Kidney (tissue), 14 donors: ENCODE data around the gene GPR171. TPM values are rescaled to one million over a fixed set of nuclear protein-coding genes. Genes with fewer than 3 reads are reported as not detected.
A peak's percentile ranks its signal among the peaks of the same experiment; 100 is the strongest.

ENCODE experiments used
- DNase-seq, 5 donors: peaks; one replicate each; pipeline ENCODE4 v3.0.0-alpha.2; 2013 to 2020
- FAIRE-seq: peaks from 2 replicates; lab custom pipeline; 2012; peaks lifted over from hg19 to GRCh38; lab: Jason Lieb, UNC
- H3K27ac ChIP-seq, 2 donors: one replicate each; pipeline ENCODE4 v1.7.0; 2013; ENCODE audit warnings: low read depth in 2 of 2, low read length in 2 of 2, inconsistent platforms in 1 of 2
- H3K27me3 ChIP-seq: one replicate; pipeline ENCODE4 v1.7.1; 2013; ENCODE audit warnings: low read length, inconsistent platforms; ENCODE audit not compliant: control insufficient read depth, insufficient read depth
- H3K36me3 ChIP-seq, 3 donors: one replicate each; pipeline versions ENCODE4 v1.7.0 to v1.7.1; 2013; ENCODE audit warnings: low read length in 3 of 3, control low read depth in 1 of 3, inconsistent platforms in 1 of 3; ENCODE audit not compliant: insufficient read depth in 3 of 3, control insufficient read depth in 2 of 3
- H3K4me1 ChIP-seq, 3 donors: one replicate each; pipeline versions ENCODE4 v1.7.0 to v1.7.1; 2013; ENCODE audit warnings: low read length in 3 of 3, inconsistent platforms in 1 of 3, low read depth in 1 of 3; ENCODE audit not compliant: control insufficient read depth in 2 of 3, insufficient read depth in 2 of 3
- H3K4me3 ChIP-seq, 3 donors: one replicate each; pipeline versions ENCODE4 v1.7.0 to v1.8.1; 2013; ENCODE audit warnings: low read length in 3 of 3, control low read depth in 1 of 3, inconsistent platforms in 1 of 3
- H3K9ac ChIP-seq, 3 donors: one replicate each; pipeline versions ENCODE4 v1.7.0 to v1.7.1; 2013; ENCODE audit warnings: low read length in 3 of 3, control low read depth in 1 of 3, inconsistent platforms in 1 of 3
- H3K9me3 ChIP-seq, 3 donors: one replicate each; pipeline versions ENCODE4 v1.7.0 to v1.7.1; 2013; ENCODE audit warnings: low read length in 3 of 3, control low read depth in 1 of 3, inconsistent platforms in 1 of 3; ENCODE audit not compliant: control insufficient read depth in 2 of 3, insufficient read depth in 1 of 3
- intact Hi-C: fragments of 100-400 bp; cut with DNase I; formaldehyde crosslinking; loops from one replicate; pipeline ENCODE4 v1.11.1; 2022
- polyA plus RNA-seq: library from polyadenylated mRNA; stranded (reverse); fragments of 350-450 nt; fragmentation: Illumina TruSeq; extraction: RNeasy Lipid Tissue Mini Kit (QIAGEN cat#74804); gene quantifications from one replicate; pipeline ENCODE4 v1.2.3, GENCODE V29; 2014; ENCODE audit warnings: low read depth, low replicate concordance; ENCODE audit not compliant: insufficient read depth
- total RNA-seq: library from RNA; stranded (reverse); fragmentation: NEBNext Ultra II Directional; extraction: Animal tissue kit (Norgen Biotek cat#: 25700); gene quantifications from one replicate; pipeline ENCODE4 v1.2.1, GENCODE V29; 2021
- TF ChIP-seq, protein P1 (sequence below): IDR thresholded peaks from 3 replicates; pipeline ENCODE4 v1.5.1; 2012; ENCODE audit warnings: mild to moderate bottlenecking, moderate library complexity, borderline replicate concordance; ENCODE audit not compliant: insufficient read depth; ENCODE audit errors: extremely low read depth
- donor health status: control.
- donor health status: control.
- donor health status: control.
- donor health status: control.
- donor health status: control.
- donor health status: DM: yes; HTN: yes; CAD: no.
- donor health status: Normal renal cell carcinoma (clear cell type).

GPR171 gene
- total and polyA plus RNA-seq, 2 donors from 2014 or later = 0.47 to 4.9 TPM

DNA sequence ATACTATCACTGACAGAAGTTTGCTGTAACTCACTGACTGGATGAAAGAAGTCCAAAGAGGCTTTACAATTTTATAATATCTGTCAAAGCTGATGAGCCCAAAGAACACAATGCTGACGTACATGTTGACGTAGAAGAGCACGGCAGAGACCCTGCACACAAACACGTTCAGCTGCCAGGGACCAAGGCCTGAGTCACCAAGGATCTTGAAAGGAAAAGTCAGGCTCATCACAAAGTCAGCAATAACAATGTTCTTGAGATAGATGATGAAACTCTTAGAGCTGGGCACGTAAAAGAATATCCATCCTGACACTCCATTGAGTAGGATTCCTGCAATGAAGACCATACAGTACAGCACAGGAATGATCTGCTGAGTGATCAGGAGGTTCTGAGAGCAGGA lies 10.9 kb upstream of the GPR171 start:
- DNase-seq (no peak), FAIRE-seq (no peak)
- no peaks in the 10 kb centered on the region for H3K9me3 ChIP-seq
- intact Hi-C loops = no loop called here
- H3K4me1 ChIP-seq = no peaks in the 10 kb centered on the region
- H3K4me3 ChIP-seq = no peak overlapping the region
- H3K27ac ChIP-seq = no peak overlapping the region
- no peaks in the 10 kb centered on the region for H3K27me3 ChIP-seq
- TF ChIP-seq, protein P1, sequence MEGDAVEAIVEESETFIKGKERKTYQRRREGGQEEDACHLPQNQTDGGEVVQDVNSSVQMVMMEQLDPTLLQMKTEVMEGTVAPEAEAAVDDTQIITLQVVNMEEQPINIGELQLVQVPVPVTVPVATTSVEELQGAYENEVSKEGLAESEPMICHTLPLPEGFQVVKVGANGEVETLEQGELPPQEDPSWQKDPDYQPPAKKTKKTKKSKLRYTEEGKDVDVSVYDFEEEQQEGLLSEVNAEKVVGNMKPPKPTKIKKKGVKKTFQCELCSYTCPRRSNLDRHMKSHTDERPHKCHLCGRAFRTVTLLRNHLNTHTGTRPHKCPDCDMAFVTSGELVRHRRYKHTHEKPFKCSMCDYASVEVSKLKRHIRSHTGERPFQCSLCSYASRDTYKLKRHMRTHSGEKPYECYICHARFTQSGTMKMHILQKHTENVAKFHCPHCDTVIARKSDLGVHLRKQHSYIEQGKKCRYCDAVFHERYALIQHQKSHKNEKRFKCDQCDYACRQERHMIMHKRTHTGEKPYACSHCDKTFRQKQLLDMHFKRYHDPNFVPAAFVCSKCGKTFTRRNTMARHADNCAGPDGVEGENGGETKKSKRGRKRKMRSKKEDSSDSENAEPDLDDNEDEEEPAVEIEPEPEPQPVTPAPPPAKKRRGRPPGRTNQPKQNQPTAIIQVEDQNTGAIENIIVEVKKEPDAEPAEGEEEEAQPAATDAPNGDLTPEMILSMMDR = no peak
- H3K9ac ChIP-seq = no peak overlapping the region
- H3K36me3 ChIP-seq = no peaks in the 10 kb centered on the region

GRCh38 chr3:151213151-151213550 lies 10.1 kb upstream of the GPR171 start:
- TF ChIP-seq, protein P1 = no peak
- intact Hi-C loops = no loop called here
- no peak overlapping the region for H3K27ac ChIP-seq

GRCh38 chr3:151210676-151211381 lies 7.8 kb upstream of the GPR171 start:
- no peaks in the 10 kb centered on the region for H3K9me3 ChIP-seq
- H3K4me1 ChIP-seq = no peaks in the 10 kb centered on the region
- no peak overlapping the region for H3K27ac ChIP-seq
- intact Hi-C loops = no loop called here
- no peaks in the 10 kb centered on the region for H3K27me3 ChIP-seq
- H3K9ac ChIP-seq = no peak overlapping the region
- H3K4me3 ChIP-seq = peak overlapping the region in 2 of 3 donors; percentile 19 to 49
- H3K36me3 ChIP-seq = no peaks in the 10 kb centered on the region
- no peak for FAIRE-seq
- no peak for DNase-seq
- TF ChIP-seq, protein P1 = peak; percentile 1

More at GRCh38 chr3:151213151-151213550, 10.1 kb upstream of the GPR171 start:
- no peak for FAIRE-seq
- H3K9me3 ChIP-seq = no peaks in the 10 kb centered on the region
- H3K4me1 ChIP-seq = no peaks in the 10 kb centered on the region
- DNase-seq = no peak
- H3K36me3 ChIP-seq = no peaks in the 10 kb centered on the region
- no peak overlapping the region for H3K4me3 ChIP-seq
- no peaks in the 10 kb centered on the region for H3K27me3 ChIP-seq
- H3K9ac ChIP-seq = no peak overlapping the region
